NCI-H2029 (cell line): ENCODE measurements around the gene ATP6V1A.

Source experiments
- DNase-seq: peaks from one replicate; lab custom pipeline; 2025; lab: John Stamatoyannopoulos, UW

Gene ATP6V1A

GRCh38 chr3:113746548-113747282, at the start of gene ATP6V1A:
ATP6V1A (plus strand) TSS chr3:113747035; CDS start chr3:113778754, 31,719 bp downstream.
- DNase-seq = peak; percentile 97

GRCh38 chr3:113697500-113698090, 49.2 kb upstream of the ATP6V1A start:
- peak; percentile 41 for DNase-seq

GRCh38 chr3:113698213-113698742, 48.6 kb upstream of the ATP6V1A start:
- DNase-seq = no peak

- DNase-seq = no peak
These were observed 47.9 kb upstream of the ATP6V1A start for GRCh38 chr3:113698956-113699355.

GRCh38 chr3:113707835-113708234, 39.0 kb upstream of the ATP6V1A start:
- no peak for DNase-seq

- no peak for DNase-seq
These were observed 34.7 kb upstream of the ATP6V1A start for GRCh38 chr3:113712129-113712528.

GRCh38 chr3:113714702-113715101, 32.1 kb upstream of the ATP6V1A start:
- no peak for DNase-seq

GRCh38 chr3:113717308-113717707, 29.5 kb upstream of the ATP6V1A start:
- DNase-seq = no peak

GRCh38 chr3:113717818-113718217, 29.0 kb upstream of the ATP6V1A start:
- DNase-seq = no peak

GRCh38 chr3:113719294-113719693, 27.5 kb upstream of the ATP6V1A start:
- no peak for DNase-seq

GRCh38 chr3:113719758-113720157, 27.1 kb upstream of the ATP6V1A start:
- no peak for DNase-seq

- DNase-seq = no peak
These were observed 25.2 kb upstream of the ATP6V1A start for GRCh38 chr3:113721636-113722035.

GRCh38 chr3:113728661-113729060, 18.2 kb upstream of the ATP6V1A start:
- no peak for DNase-seq

GRCh38 chr3:113730550-113730949, 16.3 kb upstream of the ATP6V1A start:
- no peak for DNase-seq

- DNase-seq = no peak
These were observed 15.1 kb upstream of the ATP6V1A start for GRCh38 chr3:113731694-113732093.

GRCh38 chr3:113736548-113737089, 10.2 kb upstream of the ATP6V1A start:
- DNase-seq = peak; percentile 47

- no peak for DNase-seq
These were observed 5.7 kb upstream of the ATP6V1A start for GRCh38 chr3:113741086-113741485.

- no peak for DNase-seq
These were observed 5.2 kb upstream of the ATP6V1A start for GRCh38 chr3:113741620-113742019.

GRCh38 chr3:113743006-113743630, 3.7 kb upstream of the ATP6V1A start:
- DNase-seq = no peak

- DNase-seq = peak; percentile 74
These were observed 1.7 kb upstream of the ATP6V1A start for GRCh38 chr3:113744941-113745755.

GRCh38 chr3:113745756-113746547, 883 bp upstream of the ATP6V1A start, which contains the start of gene NAA50:
NAA50 (minus strand) TSS chr3:113746249; CDS start chr3:113745949, 300 bp downstream.
- peak; percentile 87 for DNase-seq
